GM21526 (cell line): Measurements from ENCODE around the gene PPT1.

Source experiments
- ATAC-seq: cut with Tn5 transposase; IDR thresholded peaks from one replicate; pipeline ENCODE4 v1.9.1; 2021; ENCODE audit warnings: moderate library complexity; ENCODE audit not compliant: unreplicated experiment, low FRiP score

The PPT1 gene

DNA sequence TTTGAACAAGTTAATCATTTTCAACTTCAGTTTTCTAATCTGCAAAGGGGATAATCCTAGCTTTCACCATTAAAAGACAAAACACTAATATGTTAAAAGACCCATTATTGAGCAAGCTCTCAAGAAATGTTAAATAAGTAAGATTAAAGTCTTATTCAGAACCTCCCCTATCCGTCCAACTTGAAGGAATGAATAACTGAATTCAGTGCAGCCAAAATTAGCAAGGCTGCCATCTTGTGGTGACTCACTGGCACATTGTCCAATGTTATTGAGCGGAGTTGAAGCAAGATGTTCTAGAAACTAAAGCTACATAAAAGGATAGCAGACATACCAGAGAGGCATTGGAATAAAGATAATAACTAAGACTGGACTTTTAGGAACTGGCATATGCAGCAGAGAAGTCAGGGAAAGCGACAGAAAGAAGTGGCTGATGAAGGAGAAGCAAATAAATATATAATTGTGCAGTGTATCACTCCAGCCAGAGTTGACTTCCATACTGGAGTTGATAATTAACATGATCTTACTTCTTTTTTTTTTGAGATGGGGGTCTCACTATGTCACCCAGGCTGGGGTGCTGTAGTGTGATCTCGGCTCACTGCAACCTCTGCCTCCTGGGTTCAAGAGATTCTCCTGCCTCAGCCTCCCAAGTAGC is 64.7 kb downstream of the PPT1 start:
- no peak for ATAC-seq

DNA sequence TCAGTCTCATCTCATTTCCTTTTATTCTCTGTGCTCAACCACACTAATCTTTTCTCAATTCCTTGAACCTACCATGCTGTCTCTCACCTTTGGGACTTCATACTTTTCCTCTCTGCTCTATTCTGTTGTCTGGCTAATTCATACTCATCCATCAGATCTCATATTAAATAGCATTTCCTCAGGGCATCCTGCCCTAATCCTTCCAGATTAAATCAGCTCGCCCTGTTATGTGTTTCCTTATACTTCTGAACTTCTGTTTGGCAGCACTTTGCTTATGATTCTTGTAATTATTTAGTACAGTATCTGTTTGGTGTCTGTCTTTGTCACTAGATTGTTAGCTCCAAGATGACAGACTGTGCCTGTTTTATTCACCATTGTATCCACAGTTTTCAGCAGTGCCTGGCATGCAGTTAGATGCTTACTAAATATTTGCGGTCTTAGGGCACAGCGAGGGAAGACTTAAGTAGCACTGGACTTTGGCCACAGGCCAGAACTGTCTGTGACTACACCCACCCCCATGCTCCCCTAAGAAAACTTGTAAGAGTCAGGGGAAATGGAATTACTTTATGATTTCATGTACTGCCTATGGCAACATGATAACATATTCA is 66.4 kb downstream of the PPT1 start:
- no peak for ATAC-seq

GRCh38 chr1:40029608-40030007 is 67.4 kb downstream of the PPT1 start:
- no peak for ATAC-seq

GRCh38 chr1:40027647-40028046 is 69.4 kb downstream of the PPT1 start:
- no peak for ATAC-seq

GRCh38 chr1:40024671-40025070 is 72.4 kb downstream of the PPT1 start:
- no peak for ATAC-seq

- no peak for ATAC-seq
These were observed 73.6 kb downstream of the PPT1 start for GRCh38 chr1:40023379-40023944.
